ENCODE measurements around the gene MCIDAS. TPM values are rescaled to one million over a fixed set of nuclear protein-coding genes. Genes with fewer than 3 reads are reported as not detected.
A peak's percentile ranks its signal among the peaks of the same experiment; 100 is the strongest.

The MCIDAS gene
- total and polyA plus RNA-seq, 4 donors: not detected

GRCh38 chr5:55241746-55242145 is 14.6 kb upstream of the MCIDAS start:
- Histone ChIP-seq H3K4me1 (ENCODE audit: control insufficient read depth in 4 of 4, insufficient read depth in 4 of 4, low read length in 3 of 4) (no peaks in the 10 kb centered on the region), H3K9me3 (ENCODE audit: control insufficient read depth in 4 of 4, low read length in 3 of 4) (no peaks in the 10 kb centered on the region), H3K27ac (ENCODE audit: low read depth in 1 of 2, low read length in 2 of 2) (no peak overlapping the region), H3K36me3 (ENCODE audit: control insufficient read depth in 4 of 4, insufficient read depth in 3 of 4, low read depth in 1 of 4, low read length in 3 of 4) (no peaks in the 10 kb centered on the region), H3K9ac (ENCODE audit: low read depth in 1 of 2, low read length in 2 of 2) (no peak overlapping the region), H3K4me3 (ENCODE audit: low read depth in 1 of 3, low read length in 3 of 3) (no peak overlapping the region), H3K27me3 (ENCODE audit: control insufficient read depth in 4 of 4, insufficient read depth in 4 of 4, low read length in 3 of 4) (peaks cover 0 to 5% (median 1%) of the 10 kb centered on the region in 4 donors)
- DNase-seq (ENCODE audit: low spot score): no peak
- TF ChIP-seq GABPA (IDR thresholded peaks at IDR 0.05 in 1 of 2, conservative IDR thresholded peaks at IDR 0.05 in 1 of 2): no peak
- TF ChIP-seq HNF4A (conservative IDR thresholded peaks at IDR 0.05): no peak
- no peak for TF ChIP-seq REST (IDR thresholded peaks at IDR 0.05)
- TF ChIP-seq RAD21 (IDR thresholded peaks at IDR 0.05): no peak
- 60% methylated on average over 4 of the region's 4 CpGs for WGBS

- H3K9me3 ChIP-seq (ENCODE audit: control insufficient read depth in 4 of 4, low read length in 3 of 4): no peaks in the 10 kb centered on the region
- H3K4me3 ChIP-seq (ENCODE audit: low read depth in 1 of 3, low read length in 3 of 3): no peak overlapping the region
- H3K27ac ChIP-seq (ENCODE audit: low read depth in 1 of 2, low read length in 2 of 2): no peak overlapping the region
- TF ChIP-seq HNF4G (IDR thresholded peaks at IDR 0.05) (no peak), RXRA (IDR thresholded peaks at IDR 0.05) (no peak), YY1 (IDR thresholded peaks at IDR 0.05) (no peak), REST (IDR thresholded peaks at IDR 0.05) (no peak)
- peaks cover 0 to 21% (median 7%) of the 10 kb centered on the region in 4 donors for H3K27me3 ChIP-seq (ENCODE audit: control insufficient read depth in 4 of 4, insufficient read depth in 4 of 4, low read length in 3 of 4)
- H3K36me3 ChIP-seq (ENCODE audit: control insufficient read depth in 4 of 4, insufficient read depth in 3 of 4, low read depth in 1 of 4, low read length in 3 of 4): no peaks in the 10 kb centered on the region
- peaks cover 12 to 29% (median 25%) of the 10 kb centered on the region in 4 donors for H3K4me1 ChIP-seq (ENCODE audit: control insufficient read depth in 4 of 4, insufficient read depth in 4 of 4, low read length in 3 of 4)
- 78% methylated on average over 10 of the region's 10 CpGs for WGBS
- no peak for DNase-seq (ENCODE audit: low spot score)
- no peak overlapping the region for H3K9ac ChIP-seq (ENCODE audit: low read depth in 1 of 2, low read length in 2 of 2)
These were observed 9.7 kb upstream of the MCIDAS start for GRCh38 chr5:55236800-55237199.

GRCh38 chr5:55234121-55234700 is 7.1 kb upstream of the MCIDAS start:
- 8% methylated on average over 31 of the region's 31 CpGs for WGBS
- Histone ChIP-seq H3K4me1 (ENCODE audit: control insufficient read depth in 4 of 4, insufficient read depth in 4 of 4, low read length in 3 of 4) (peaks cover 12 to 37% (median 32%) of the 10 kb centered on the region in 4 donors), H3K9ac (ENCODE audit: low read depth in 1 of 2, low read length in 2 of 2) (peak overlapping the region in 1 of 2 donors; percentile 1), H3K27ac (ENCODE audit: low read depth in 1 of 2, low read length in 2 of 2) (no peak overlapping the region), H3K4me3 (ENCODE audit: low read depth in 1 of 3, low read length in 3 of 3) (peak overlapping the region; percentile 4 to 52 (median 49)), H3K36me3 (ENCODE audit: control insufficient read depth in 4 of 4, insufficient read depth in 3 of 4, low read depth in 1 of 4, low read length in 3 of 4) (no peaks in the 10 kb centered on the region), H3K9me3 (ENCODE audit: control insufficient read depth in 4 of 4, low read length in 3 of 4) (peaks cover 0 to 2% (median 0%) of the 10 kb centered on the region in 4 donors), H3K27me3 (ENCODE audit: control insufficient read depth in 4 of 4, insufficient read depth in 4 of 4, low read length in 3 of 4) (peaks cover 0 to 28% (median 13%) of the 10 kb centered on the region in 4 donors)
- DNase-seq (ENCODE audit: low spot score): no peak
- TF ChIP-seq SP1 (IDR thresholded peaks at IDR 0.05): no peak
- TF ChIP-seq NR2F2 (IDR thresholded peaks at IDR 0.05): peak; percentile 15

Measured in liver (tissue), 9 donors.